AG20443 (cell line): ENCODE data around the gene KCNK15.

ENCODE experiments used
- DNase-seq: peaks from one replicate; pipeline ENCODE4 v3.0.0; 2012; ENCODE audit warnings: low spot score, mixed read lengths

The KCNK15 gene

DNA sequence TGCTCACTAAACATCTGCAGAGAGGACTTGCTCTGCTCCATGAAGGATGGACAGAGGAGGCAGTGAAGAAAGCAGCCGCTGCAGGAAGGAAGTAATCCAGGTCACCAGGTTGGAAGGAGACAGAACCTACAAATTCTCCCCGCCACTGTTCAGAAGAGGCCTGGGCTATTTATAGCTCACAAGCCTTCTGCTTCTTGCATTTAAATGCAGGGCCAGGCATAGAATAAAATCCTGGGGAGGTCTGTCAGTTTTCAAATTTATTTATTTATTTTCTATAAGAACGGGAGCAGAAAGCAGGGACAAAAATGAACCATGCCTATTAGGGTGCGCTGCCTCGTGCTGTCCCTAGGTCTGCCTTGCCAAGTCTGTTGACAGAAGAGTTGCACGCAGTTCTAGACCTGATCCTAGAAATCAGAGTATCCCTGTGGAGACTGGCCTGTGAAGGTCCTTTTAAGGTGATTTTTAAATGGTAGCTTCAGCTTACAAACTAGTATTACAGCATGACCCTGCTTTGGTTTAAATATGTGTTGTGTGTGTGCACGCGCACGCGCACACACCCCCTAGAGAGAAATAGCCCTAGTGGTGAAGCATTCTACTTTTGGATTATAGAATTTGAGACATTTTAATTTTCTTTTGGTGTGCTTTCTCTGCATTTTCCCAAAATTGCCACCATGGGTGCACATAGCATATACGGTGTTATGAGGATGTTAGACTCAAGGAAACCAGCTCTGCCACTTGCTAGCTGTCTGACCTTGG is 45.2 kb downstream of the KCNK15 start:
- DNase-seq, result no peak

DNA sequence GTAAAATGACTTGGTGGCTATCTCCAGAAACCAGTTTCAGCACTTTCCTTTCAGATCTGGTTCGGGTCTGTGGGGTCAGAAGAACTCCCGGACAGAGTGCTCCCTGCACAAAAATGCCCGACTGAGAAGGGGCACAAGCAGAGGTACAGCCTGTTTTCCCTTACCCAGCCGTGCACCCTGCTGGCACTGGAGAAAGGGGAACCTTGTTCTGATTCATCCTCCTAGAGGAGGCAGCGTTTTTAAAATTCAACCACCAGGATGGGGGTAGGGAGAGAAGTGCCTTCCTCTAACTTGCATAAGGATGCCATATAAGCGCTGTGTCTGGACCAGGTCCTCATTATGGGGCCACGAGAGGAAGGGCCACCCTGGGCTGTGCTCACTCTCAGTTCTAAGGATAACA is 47.1 kb downstream of the KCNK15 start:
- DNase-seq, result no peak

- no peak for DNase-seq
Measured at GRCh38 chr20:44795836-44796235, 50.2 kb downstream of the KCNK15 start.

DNA sequence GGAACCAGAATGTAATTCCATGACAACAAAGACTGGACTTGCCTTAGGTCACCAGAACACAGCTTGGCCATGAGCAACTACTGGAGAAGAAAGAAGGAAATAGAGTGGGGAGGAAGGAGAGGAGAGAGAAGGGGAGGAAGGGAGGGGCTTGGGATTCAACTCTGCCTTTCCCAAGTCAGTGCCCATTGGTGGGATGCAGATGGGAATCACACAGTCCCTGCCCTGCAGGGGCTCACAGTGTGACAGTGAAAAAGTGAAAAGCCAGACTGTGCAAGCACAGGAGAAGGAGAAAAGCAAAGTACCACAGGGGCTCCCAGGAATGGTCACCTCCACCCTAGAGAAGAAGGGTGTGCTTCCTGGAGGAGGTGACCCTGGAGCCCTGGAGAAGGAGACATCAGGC is 50.6 kb downstream of the KCNK15 start:
- no peak for DNase-seq

DNA sequence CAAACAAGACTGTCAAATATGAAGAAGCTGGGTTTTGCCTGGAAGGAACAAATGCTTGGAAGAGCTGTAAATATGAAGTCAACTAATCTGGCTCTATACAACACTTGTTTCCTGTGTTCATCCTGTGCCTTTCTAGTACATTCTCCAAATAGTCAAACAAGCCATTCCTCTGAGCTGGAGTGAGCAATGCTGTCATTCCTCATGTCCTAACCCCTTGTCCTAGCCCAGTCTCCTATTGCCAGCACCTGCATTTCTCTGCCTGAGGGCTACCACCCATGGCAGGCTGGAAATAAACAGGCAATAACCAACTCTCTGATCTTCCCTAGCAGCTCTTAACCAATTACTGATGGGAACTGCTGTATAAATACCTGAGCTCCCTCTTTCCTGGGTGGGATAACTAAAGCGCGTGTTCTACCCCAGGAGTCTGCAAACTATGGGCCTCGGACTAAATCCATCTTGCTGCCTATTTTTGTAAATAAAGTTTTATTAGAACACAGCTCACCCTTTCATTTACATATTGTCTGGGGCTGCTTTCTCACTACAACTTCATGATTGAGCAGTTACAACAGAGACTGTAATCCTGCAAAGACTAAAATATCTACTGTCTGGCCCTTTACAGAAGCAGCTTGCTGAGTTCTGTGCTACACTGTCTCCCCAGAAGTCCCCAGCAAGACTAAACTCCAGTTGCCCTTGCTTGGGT is 51.2 kb downstream of the KCNK15 start:
- DNase-seq, result no peak

GRCh38 chr20:44799691-44800090 is 54.0 kb downstream of the KCNK15 start:
- DNase-seq, result no peak

- no peak for DNase-seq
Measured at GRCh38 chr20:44800391-44801046, 54.9 kb downstream of the KCNK15 start.
